HEK293 (cell line): Measurements from ENCODE around the gene ZNF260.

Experiments used
- CTCF ChIA-PET: fragments of 350-600 bp; formaldehyde crosslinking; extraction: SDS; loops from one replicate; lab custom pipeline; 2021; ENCODE audit warnings: antibody characterized with exemption; lab: Yijun Ruan, JAX
- POLR2A ChIA-PET: fragments of 300-600 bp; formaldehyde crosslinking; extraction: SDS; loops from one replicate; lab custom pipeline; 2020; ENCODE audit warnings: antibody characterized with exemption, inconsistent platforms; lab: Yijun Ruan, JAX
- H3K27ac ChIP-seq: fragments of 200-500 bp; sonication (Bioruptor generic); 2 replicates; pipeline ENCODE4 v1.5.1; 2014; ENCODE audit warnings: low read depth, low read length, control low read depth, inconsistent platforms; ENCODE audit errors: extremely low read depth
- H3K36me3 ChIP-seq, 2 experiments: fragments of 200-500 bp in 1 of 2; sonication (Bioruptor generic) in 1 of 2; 1 replicate in 1 of 2; 2 replicates in 1 of 2; pipeline ENCODE4 v1.5.1; 2014 to 2017; ENCODE audit warnings: inconsistent platforms in 2 of 2, low read length in 2 of 2; ENCODE audit not compliant: control insufficient read depth in 2 of 2, insufficient read depth in 1 of 2
- H3K4me1 ChIP-seq: fragments of 200-500 bp; sonication (Bioruptor generic); 2 replicates; pipeline ENCODE4 v1.5.1; 2014; ENCODE audit warnings: mild to moderate bottlenecking, low read length, inconsistent platforms; ENCODE audit not compliant: control insufficient read depth, insufficient read depth
- H3K4me3 ChIP-seq: 2 replicates; pipeline ENCODE4 v1.5.1; 2011; ENCODE audit warnings: low read depth, mild to moderate bottlenecking, control low read depth, low read length, moderate library complexity
- H3K9me3 ChIP-seq: fragments of 200-500 bp; sonication (Bioruptor generic); 2 replicates; pipeline ENCODE4 v1.5.1; 2014; ENCODE audit warnings: low read depth, low read length, inconsistent platforms; ENCODE audit not compliant: control insufficient read depth, insufficient read depth
- GLI4 ChIP-seq: fragments of 450-650 bp; formaldehyde crosslinking; IDR thresholded peaks from 2 replicates; pipeline ENCODE4 v1.5.1; 2016; ENCODE audit warnings: missing biosample characterization, missing genetic modification characterization
- GLIS1 ChIP-seq: fragments of 450-650 bp; formaldehyde crosslinking; IDR thresholded peaks from 2 replicates; pipeline ENCODE4 v1.5.1; 2016; ENCODE audit warnings: missing biosample characterization, missing genetic modification characterization
- KLF1 ChIP-seq: fragments of 450-650 bp; formaldehyde crosslinking; IDR thresholded peaks from 2 replicates; pipeline ENCODE4 v1.5.1; 2016; ENCODE audit warnings: missing biosample characterization, missing genetic modification characterization
- KLF16 ChIP-seq: fragments of 450-650 bp; formaldehyde crosslinking; IDR thresholded peaks from 2 replicates; pipeline ENCODE4 v1.5.1; 2017; ENCODE audit warnings: missing biosample characterization, missing genetic modification characterization
- KLF7 ChIP-seq: fragments of 450-650 bp; formaldehyde crosslinking; IDR thresholded peaks from 2 replicates; pipeline ENCODE4 v1.5.1; 2016; ENCODE audit warnings: missing biosample characterization, missing genetic modification characterization, borderline replicate concordance
- KLF8 ChIP-seq: fragments of 450-650 bp; formaldehyde crosslinking; IDR thresholded peaks from 2 replicates; pipeline ENCODE4 v1.5.1; 2016; ENCODE audit warnings: missing biosample characterization, missing genetic modification characterization
- MEIS1 ChIP-seq: sonication (generic); formaldehyde crosslinking; IDR thresholded peaks from 2 replicates; pipeline ENCODE4 v1.8.1; 2022; ENCODE audit warnings: missing genetic modification reagents, mild to moderate bottlenecking, borderline replicate concordance
- MYNN ChIP-seq: fragments of 450-650 bp; formaldehyde crosslinking; IDR thresholded peaks from 2 replicates; pipeline ENCODE4 v1.5.1; 2016; ENCODE audit warnings: missing biosample characterization, missing genetic modification characterization, borderline replicate concordance
- OSR2 ChIP-seq: fragments of 450-650 bp; formaldehyde crosslinking; IDR thresholded peaks from 2 replicates; pipeline ENCODE4 v1.5.1; 2016; ENCODE audit warnings: missing biosample characterization, missing genetic modification characterization
- SCRT2 ChIP-seq: fragments of 450-650 bp; formaldehyde crosslinking; IDR thresholded peaks from 2 replicates; pipeline ENCODE4 v1.5.1; 2016; ENCODE audit warnings: missing biosample characterization, missing genetic modification characterization
- SETDB1 ChIP-seq: IDR thresholded peaks from one replicate; pipeline ENCODE4 v1.6.1; 2017; ENCODE audit warnings: mild to moderate bottlenecking, low read length, moderate library complexity, mixed read lengths; ENCODE audit not compliant: insufficient read length
- TRIM28 ChIP-seq: IDR thresholded peaks from 2 replicates; pipeline ENCODE4 v1.6.1; 2011; ENCODE audit warnings: low read length, control low read depth, borderline replicate concordance
- YY1 ChIP-seq: fragments of 450-650 bp; formaldehyde crosslinking; IDR thresholded peaks from 2 replicates; pipeline ENCODE4 v1.5.1; 2018; ENCODE audit warnings: missing biosample characterization, missing genetic modification characterization
- ZBTB1 ChIP-seq: fragments of 450-650 bp; formaldehyde crosslinking; IDR thresholded peaks from 2 replicates; pipeline ENCODE4 v1.5.1; 2016; ENCODE audit warnings: missing biosample characterization, missing genetic modification characterization
- ZFHX2 ChIP-seq: fragments of 450-650 bp; formaldehyde crosslinking; conservative IDR thresholded peaks from 2 replicates; pipeline ENCODE4 v1.5.1; 2016; ENCODE audit warnings: missing biosample characterization, missing genetic modification characterization
- ZFP41 ChIP-seq: fragments of 450-650 bp; formaldehyde crosslinking; IDR thresholded peaks from 2 replicates; pipeline ENCODE4 v1.5.1; 2016; ENCODE audit warnings: missing biosample characterization, missing genetic modification characterization, borderline replicate concordance
- ZNF16 ChIP-seq: fragments of 450-650 bp; formaldehyde crosslinking; IDR thresholded peaks from 2 replicates; pipeline ENCODE4 v1.5.1; 2016; ENCODE audit warnings: low read depth, missing biosample characterization, missing genetic modification characterization
- ZNF175 ChIP-seq: fragments of 450-650 bp; formaldehyde crosslinking; IDR thresholded peaks from 2 replicates; pipeline ENCODE4 v1.5.1; 2016; ENCODE audit warnings: missing biosample characterization, missing genetic modification characterization
- ZNF19 ChIP-seq: fragments of 450-650 bp; formaldehyde crosslinking; IDR thresholded peaks from 2 replicates; pipeline ENCODE4; 2016; ENCODE audit warnings: missing biosample characterization, missing genetic modification characterization, low read depth
- ZNF274 ChIP-seq, 2 experiments: fragments of 200-500 bp in 1 of 2; fragments of 450-650 bp in 1 of 2; sonication (Bioruptor generic) in 1 of 2; formaldehyde crosslinking in 1 of 2; IDR thresholded peaks; 2 replicates each; pipeline versions ENCODE4 v1.5.1 to v1.6.1; 2014 to 2016; ENCODE audit warnings: borderline replicate concordance in 1 of 2, inconsistent platforms in 1 of 2, low read length in 1 of 2, missing biosample characterization in 1 of 2, missing genetic modification characterization in 1 of 2
- ZNF324 ChIP-seq: fragments of 450-650 bp; formaldehyde crosslinking; IDR thresholded peaks from 2 replicates; pipeline ENCODE4 v1.5.1; 2016; ENCODE audit warnings: missing biosample characterization, missing genetic modification characterization
- ZNF341 ChIP-seq: fragments of 450-650 bp; formaldehyde crosslinking; IDR thresholded peaks from 2 replicates; pipeline ENCODE4; 2016; ENCODE audit warnings: low read depth, missing biosample characterization, missing genetic modification characterization
- ZNF350 ChIP-seq: fragments of 450-650 bp; formaldehyde crosslinking; IDR thresholded peaks from 2 replicates; pipeline ENCODE4 v1.5.0; 2017; ENCODE audit warnings: missing biosample characterization, mild to moderate bottlenecking, missing genetic modification characterization
- ZNF37A ChIP-seq: fragments of 450-650 bp; IDR thresholded peaks from 2 replicates; pipeline ENCODE4 v1.5.1; 2018; ENCODE audit warnings: missing biosample characterization, missing genetic modification characterization
- ZNF426 ChIP-seq: fragments of 450-650 bp; formaldehyde crosslinking; IDR thresholded peaks from 2 replicates; pipeline ENCODE4 v1.5.1; 2017; ENCODE audit warnings: missing biosample characterization, missing genetic modification characterization, mild to moderate bottlenecking, inconsistent platforms, moderate library complexity
- ZNF473 ChIP-seq: fragments of 450-650 bp; formaldehyde crosslinking; IDR thresholded peaks from 2 replicates; pipeline ENCODE4 v1.5.1; 2017; ENCODE audit warnings: missing biosample characterization, missing genetic modification characterization
- ZNF48 ChIP-seq: fragments of 450-650 bp; formaldehyde crosslinking; IDR thresholded peaks from 2 replicates; pipeline ENCODE4 v1.5.1; 2016; ENCODE audit warnings: missing biosample characterization, missing genetic modification characterization
- ZNF510 ChIP-seq: fragments of 450-650 bp; formaldehyde crosslinking; IDR thresholded peaks from 2 replicates; pipeline ENCODE4 v1.5.1; 2018; ENCODE audit warnings: mild to moderate bottlenecking, missing genetic modification characterization, missing biosample characterization; ENCODE audit not compliant: insufficient replicate concordance
- ZNF529 ChIP-seq: fragments of 450-650 bp; formaldehyde crosslinking; IDR thresholded peaks from 2 replicates; pipeline ENCODE4 v1.5.1; 2017; ENCODE audit warnings: missing genetic modification characterization, missing biosample characterization; ENCODE audit not compliant: insufficient replicate concordance
- ZNF544 ChIP-seq: fragments of 450-650 bp; formaldehyde crosslinking; IDR thresholded peaks from 2 replicates; pipeline ENCODE4 v1.5.0; 2017; ENCODE audit warnings: missing biosample characterization, missing genetic modification characterization
- ZNF549 ChIP-seq: fragments of 450-650 bp; IDR thresholded peaks from 2 replicates; pipeline ENCODE4 v1.5.1; 2018; ENCODE audit warnings: missing biosample characterization, missing genetic modification characterization, mild to moderate bottlenecking, inconsistent platforms, moderate library complexity
- ZNF596 ChIP-seq: fragments of 450-650 bp; IDR thresholded peaks from 2 replicates; pipeline ENCODE4 v1.5.0; 2018; ENCODE audit warnings: missing biosample characterization, mild to moderate bottlenecking, missing genetic modification characterization, moderate library complexity
- ZNF626 ChIP-seq: fragments of 450-650 bp; sonication (Bioruptor Pico); formaldehyde crosslinking; IDR thresholded peaks from 2 replicates; pipeline ENCODE4 v1.5.1; 2018; ENCODE audit warnings: missing biosample characterization, missing genetic modification characterization, inconsistent platforms
- ZNF629 ChIP-seq: fragments of 450-650 bp; formaldehyde crosslinking; IDR thresholded peaks from 2 replicates; pipeline ENCODE4 v1.5.1; 2017; ENCODE audit warnings: missing biosample characterization, missing genetic modification characterization
- ZNF768 ChIP-seq: fragments of 450-650 bp; formaldehyde crosslinking; IDR thresholded peaks from 2 replicates; pipeline ENCODE4 v1.5.1; 2018; ENCODE audit warnings: missing biosample characterization, mild to moderate bottlenecking, missing genetic modification characterization
- ZNF837 ChIP-seq: fragments of 450-650 bp; formaldehyde crosslinking; IDR thresholded peaks from 2 replicates; pipeline ENCODE4 v1.5.1; 2016; ENCODE audit warnings: missing biosample characterization, missing genetic modification characterization
- ZSCAN16 ChIP-seq: fragments of 450-650 bp; formaldehyde crosslinking; IDR thresholded peaks from 2 replicates; pipeline ENCODE4 v1.5.1; 2016; ENCODE audit warnings: missing biosample characterization, missing genetic modification characterization
- TF ChIP-seq, protein P1 (sequence below): fragments of 450-650 bp; formaldehyde crosslinking; IDR thresholded peaks from 2 replicates; pipeline ENCODE4 v1.5.1; 2016; ENCODE audit warnings: missing biosample characterization, missing genetic modification characterization, low read depth
- TF ChIP-seq, protein P2 (sequence below): fragments of 450-650 bp; formaldehyde crosslinking; IDR thresholded peaks from 2 replicates; pipeline ENCODE4 v1.5.1; 2016; ENCODE audit warnings: missing biosample characterization, missing genetic modification characterization
- TF ChIP-seq, protein P3 (sequence below): fragments of 450-650 bp; formaldehyde crosslinking; IDR thresholded peaks from 2 replicates; pipeline ENCODE4 v1.5.1; 2017; ENCODE audit warnings: missing biosample characterization, mild to moderate bottlenecking, missing genetic modification characterization, moderate library complexity

The ZNF260 gene

DNA sequence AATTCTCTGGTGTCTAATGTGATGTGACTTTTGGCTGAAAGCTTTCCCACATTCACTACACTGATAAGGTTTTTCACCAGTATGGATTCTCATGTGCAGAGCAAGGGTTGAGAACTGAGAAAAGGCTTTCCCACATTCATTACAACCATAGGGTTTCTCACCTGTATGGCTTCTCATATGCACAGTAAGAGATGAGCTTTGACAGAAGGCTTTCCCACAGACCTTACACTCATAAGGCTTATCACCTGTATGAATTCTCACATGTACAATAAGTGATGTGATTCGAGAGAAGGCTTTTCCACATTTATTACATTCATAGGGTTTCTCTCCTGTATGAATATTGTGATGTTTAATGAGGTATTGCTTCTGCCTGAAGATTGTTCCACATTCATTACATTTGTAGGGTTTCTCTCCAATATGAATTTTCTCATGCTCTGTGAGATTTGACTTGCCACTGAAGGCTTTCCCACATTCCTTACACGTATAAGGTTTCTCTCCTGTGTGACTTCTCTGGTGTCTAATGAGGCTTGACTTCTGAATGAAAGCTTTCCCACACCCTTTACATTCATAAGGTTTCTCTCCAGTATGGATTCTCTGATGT is 14.0 kb downstream of the ZNF260 start:
- H3K9me3 ChIP-seq, result peaks cover 60% of the 10 kb centered on the region
- H3K27ac ChIP-seq, result no peak overlapping the region
- CTCF ChIA-PET, result interaction anchor here (0.7 kb wide), 1 partner anchor 273 kb away, joined by 3 read pairs; no protein-coding TSS in a partner anchor
- H3K36me3 ChIP-seq, result peaks cover 56 to 58% of the 10 kb centered on the region in 2 experiments
- POLR2A ChIA-PET, result interaction anchor here (0.5 kb wide), 1 partner anchor 27 kb away, joined by 3 read pairs; no protein-coding TSS in a partner anchor
- TF ChIP-seq ZNF350 (tag by site-specific recombination) (peak; percentile 11; the same call in 1 of the 2 replicates), TRIM28 (peak; percentile 99), SETDB1 (peak; percentile 100), ZNF48 (tag by site-specific recombination) (no peak), SCRT2 (tag by site-specific recombination) (no peak), GLI4 (tag by site-specific recombination) (no peak), ZNF274 (IDR thresholded peaks at IDR 0.05; ENCODE audit: low read length) (peak; percentile 66), ZNF274 (tag by site-specific recombination; IDR thresholded peaks at IDR 0.05; ENCODE audit: borderline replicate concordance) (peak; percentile 97)
- H3K4me3 ChIP-seq, result no peak overlapping the region
- no peaks in the 10 kb centered on the region for H3K4me1 ChIP-seq

DNA sequence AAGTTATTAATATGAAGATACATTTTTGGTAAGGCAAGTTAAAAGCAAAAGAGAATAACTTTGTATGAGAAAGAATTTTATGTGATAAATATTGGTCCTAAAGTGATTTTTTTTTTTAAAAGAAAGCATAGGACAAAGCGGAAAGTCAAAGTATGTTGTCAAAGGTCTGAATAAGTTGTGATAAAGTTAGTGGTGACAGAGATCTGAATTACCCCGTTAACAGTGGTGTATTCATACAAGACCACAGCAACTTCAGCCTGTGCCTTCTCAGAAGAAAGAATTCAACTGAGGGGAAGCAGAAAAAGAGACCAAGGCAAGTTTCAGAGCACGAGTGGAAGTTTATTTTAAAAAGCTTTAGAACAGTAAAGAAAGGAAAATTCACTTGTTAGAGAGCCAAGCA is 19.7 kb downstream of the ZNF260 start:
- POLR2A ChIA-PET, result no interaction called here
- H3K9me3 ChIP-seq, result peaks cover 26% of the 10 kb centered on the region
- CTCF ChIA-PET, result no interaction called here

DNA sequence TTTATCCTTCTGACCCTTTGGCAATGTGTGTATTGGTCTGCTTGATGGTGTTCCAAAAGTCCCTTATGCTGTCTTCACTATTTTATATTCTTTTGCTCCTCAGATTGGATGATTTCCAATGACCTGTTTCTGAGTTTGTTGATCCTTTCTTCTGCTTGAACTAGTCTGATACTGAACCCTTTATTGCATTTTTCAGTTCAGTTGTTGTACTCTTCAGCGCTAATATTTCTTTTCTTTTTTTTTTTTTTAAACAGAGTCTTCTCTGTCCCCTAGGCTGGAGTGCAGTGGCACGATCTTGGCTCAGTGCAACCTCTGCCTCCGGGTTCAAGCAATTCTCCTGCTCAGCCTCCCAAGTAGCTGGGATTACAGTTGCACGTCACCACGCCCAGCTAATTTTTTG is 26.1 kb downstream of the ZNF260 start:
- ChIA-PET POLR2A (interaction anchor here (1.1 kb wide), 1 partner anchor 12 kb away, joined by 4 read pairs; the partner anchor contains the start of gene ZNF566), CTCF (interaction anchor here (0.7 kb wide), 1 partner anchor 178 kb away, joined by 6 read pairs; no protein-coding TSS in a partner anchor)
- H3K9me3 ChIP-seq, result peaks cover 23% of the 10 kb centered on the region
- H3K36me3 ChIP-seq, result no peaks in the 10 kb centered on the region; a peak in 1 of 3 replicates
- H3K4me3 ChIP-seq, result no peak overlapping the region
- no peaks in the 10 kb centered on the region for H3K4me1 ChIP-seq
- no peak overlapping the region for H3K27ac ChIP-seq
- TF ChIP-seq, protein P1, sequence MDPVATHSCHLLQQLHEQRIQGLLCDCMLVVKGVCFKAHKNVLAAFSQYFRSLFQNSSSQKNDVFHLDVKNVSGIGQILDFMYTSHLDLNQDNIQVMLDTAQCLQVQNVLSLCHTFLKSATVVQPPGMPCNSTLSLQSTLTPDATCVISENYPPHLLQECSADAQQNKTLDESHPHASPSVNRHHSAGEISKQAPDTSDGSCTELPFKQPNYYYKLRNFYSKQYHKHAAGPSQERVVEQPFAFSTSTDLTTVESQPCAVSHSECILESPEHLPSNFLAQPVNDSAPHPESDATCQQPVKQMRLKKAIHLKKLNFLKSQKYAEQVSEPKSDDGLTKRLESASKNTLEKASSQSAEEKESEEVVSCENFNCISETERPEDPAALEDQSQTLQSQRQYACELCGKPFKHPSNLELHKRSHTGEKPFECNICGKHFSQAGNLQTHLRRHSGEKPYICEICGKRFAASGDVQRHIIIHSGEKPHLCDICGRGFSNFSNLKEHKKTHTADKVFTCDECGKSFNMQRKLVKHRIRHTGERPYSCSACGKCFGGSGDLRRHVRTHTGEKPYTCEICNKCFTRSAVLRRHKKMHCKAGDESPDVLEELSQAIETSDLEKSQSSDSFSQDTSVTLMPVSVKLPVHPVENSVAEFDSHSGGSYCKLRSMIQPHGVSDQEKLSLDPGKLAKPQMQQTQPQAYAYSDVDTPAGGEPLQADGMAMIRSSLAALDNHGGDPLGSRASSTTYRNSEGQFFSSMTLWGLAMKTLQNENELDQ, result no peak
- TF ChIP-seq ZNF837 (tag by site-specific recombination) (no peak), GLIS1 (tag by site-specific recombination) (no peak), ZNF350 (tag by site-specific recombination) (no peak), YY1 (tag by site-specific recombination) (no peak), MEIS1 (CRISPR knock-in tag) (no peak)
- TF ChIP-seq, protein P2, sequence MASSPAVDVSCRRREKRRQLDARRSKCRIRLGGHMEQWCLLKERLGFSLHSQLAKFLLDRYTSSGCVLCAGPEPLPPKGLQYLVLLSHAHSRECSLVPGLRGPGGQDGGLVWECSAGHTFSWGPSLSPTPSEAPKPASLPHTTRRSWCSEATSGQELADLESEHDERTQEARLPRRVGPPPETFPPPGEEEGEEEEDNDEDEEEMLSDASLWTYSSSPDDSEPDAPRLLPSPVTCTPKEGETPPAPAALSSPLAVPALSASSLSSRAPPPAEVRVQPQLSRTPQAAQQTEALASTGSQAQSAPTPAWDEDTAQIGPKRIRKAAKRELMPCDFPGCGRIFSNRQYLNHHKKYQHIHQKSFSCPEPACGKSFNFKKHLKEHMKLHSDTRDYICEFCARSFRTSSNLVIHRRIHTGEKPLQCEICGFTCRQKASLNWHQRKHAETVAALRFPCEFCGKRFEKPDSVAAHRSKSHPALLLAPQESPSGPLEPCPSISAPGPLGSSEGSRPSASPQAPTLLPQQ (tag by site-specific recombination), result no peak

More for the DNA sequence above, 19.7 kb downstream of the ZNF260 start:
- Histone ChIP-seq H3K36me3 (peaks cover 0 to 9% of the 10 kb centered on the region in 2 experiments; a peak in 2 of 3 replicates), H3K4me3 (no peak overlapping the region), H3K27ac (no peak overlapping the region), H3K4me1 (no peaks in the 10 kb centered on the region)
- no peak for TF ChIP-seq ZNF341 (tag by site-specific recombination)
- 0 out of 2 replicates have a peak, but pooled peaks have one; percentile 13 for TF ChIP-seq TRIM28
- TF ChIP-seq ZSCAN16 (tag by site-specific recombination), result no peak
- TF ChIP-seq ZNF16 (tag by site-specific recombination), result no peak
- no peak for TF ChIP-seq ZBTB1 (tag by site-specific recombination)
- no peak for TF ChIP-seq ZFHX2 (tag by site-specific recombination)
- 0 out of 2 replicates have a peak, but pooled peaks have one; percentile 48 for TF ChIP-seq ZNF626
- TF ChIP-seq OSR2 (tag by site-specific recombination), result no peak
- no peak for TF ChIP-seq KLF1
- TF ChIP-seq ZNF473 (tag by site-specific recombination), result no peak
- TF ChIP-seq MYNN, result no peak
- peak; percentile 72 for TF ChIP-seq ZNF549 (tag by site-specific recombination)
- no peak for TF ChIP-seq ZNF629 (tag by site-specific recombination)
- TF ChIP-seq ZNF510 (tag by site-specific recombination), result no peak
- TF ChIP-seq ZNF596 (tag by site-specific recombination), result no peak
- TF ChIP-seq ZNF175 (tag by site-specific recombination), result no peak
- TF ChIP-seq ZNF768, result no peak
- peak; percentile 87 for TF ChIP-seq SETDB1
- no peak for TF ChIP-seq KLF16 (tag by site-specific recombination)
- no peak for TF ChIP-seq KLF8 (tag by site-specific recombination)
- no peak for TF ChIP-seq ZNF544
- TF ChIP-seq ZFP41 (tag by site-specific recombination), result no peak
- TF ChIP-seq ZNF19 (tag by site-specific recombination), result no peak
- TF ChIP-seq, protein P3, sequence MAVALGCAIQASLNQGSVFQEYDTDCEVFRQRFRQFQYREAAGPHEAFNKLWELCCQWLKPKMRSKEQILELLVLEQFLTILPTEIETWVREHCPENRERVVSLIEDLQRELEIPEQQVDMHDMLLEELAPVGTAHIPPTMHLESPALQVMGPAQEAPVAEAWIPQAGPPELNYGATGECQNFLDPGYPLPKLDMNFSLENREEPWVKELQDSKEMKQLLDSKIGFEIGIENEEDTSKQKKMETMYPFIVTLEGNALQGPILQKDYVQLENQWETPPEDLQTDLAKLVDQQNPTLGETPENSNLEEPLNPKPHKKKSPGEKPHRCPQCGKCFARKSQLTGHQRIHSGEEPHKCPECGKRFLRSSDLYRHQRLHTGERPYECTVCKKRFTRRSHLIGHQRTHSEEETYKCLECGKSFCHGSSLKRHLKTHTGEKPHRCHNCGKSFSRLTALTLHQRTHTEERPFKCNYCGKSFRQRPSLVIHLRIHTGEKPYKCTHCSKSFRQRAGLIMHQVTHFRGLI (tag by site-specific recombination), result no peak
- TF ChIP-seq KLF7 (tag by site-specific recombination), result 0 out of 2 replicates have a peak, but pooled peaks have one; percentile 2
- no peak for TF ChIP-seq ZNF426 (tag by site-specific recombination)
- 0 out of 2 replicates have a peak, but pooled peaks have one; percentile 27 for TF ChIP-seq ZNF37A
- TF ChIP-seq ZNF529 (tag by site-specific recombination), result peak; percentile 14
- no peak for TF ChIP-seq ZNF324 (tag by site-specific recombination)
- no peak for TF ChIP-seq GLI4 (tag by site-specific recombination)
